PC-9 (cell line): Measurements from ENCODE around the gene CA5A. TPM values are rescaled to one million over a fixed set of nuclear protein-coding genes. Genes with fewer than 3 reads are reported as not detected.

Source experiments
- BruUV-seq: library from RNA; stranded (reverse); fragments of 400-500 nt; replicated peaks from 2 replicates; lab custom pipeline; 2021; lab: Mats Ljungman, UMichigan
- CTCF ChIA-PET: fragments of 300-600 bp; sonication (Branson Sonifier 250); formaldehyde crosslinking; loops from one replicate; lab custom pipeline; 2022; ENCODE audit warnings: antibody characterized with exemption; lab: Charles Lee
- POLR2A ChIA-PET: fragments of 300-600 bp; sonication (Branson Sonifier 250); formaldehyde crosslinking; loops from one replicate; lab custom pipeline; 2022; ENCODE audit warnings: antibody characterized with exemption; ENCODE audit not compliant: unreplicated experiment; lab: Charles Lee
- DNase-seq, 2 experiments: peaks; one replicate each; pipeline versions ENCODE4 v3.0.0 to v3.0.0-alpha.2; 2015 to 2022; ENCODE audit warnings: mixed read lengths in 1 of 2
- H2AFZ ChIP-seq: fragments of 200-600 bp; sonication (generic); 2 replicates; pipeline ENCODE4 v1.8.1; 2017; ENCODE audit warnings: antibody characterized with exemption
- H3F3A ChIP-seq: fragments of 200-600 bp; sonication (generic); 2 replicates; pipeline ENCODE4 v1.8.1; 2017; ENCODE audit warnings: antibody characterized with exemption, mild to moderate bottlenecking, low read depth; ENCODE audit not compliant: insufficient read depth
- H3K27ac ChIP-seq: fragments of 200-600 bp; sonication (generic); 2 replicates; pipeline ENCODE4 v1.6.1; 2016; ENCODE audit warnings: mixed run types
- H3K27me3 ChIP-seq: fragments of 200-600 bp; sonication (generic); 2 replicates; pipeline ENCODE4 v1.6.1; 2016; ENCODE audit warnings: low read depth, mixed run types; ENCODE audit not compliant: insufficient read depth
- H3K36me3 ChIP-seq: fragments of 200-600 bp; sonication (generic); 2 replicates; pipeline ENCODE4 v1.6.1; 2016; ENCODE audit warnings: low read depth, mixed run types
- H3K4me1 ChIP-seq: fragments of 200-600 bp; sonication (generic); replicated peaks from 2 replicates; pipeline ENCODE4 v1.6.1; 2016; ENCODE audit warnings: mixed run types; ENCODE audit not compliant: insufficient read depth
- H3K4me2 ChIP-seq: fragments of 200-600 bp; sonication (generic); 2 replicates; pipeline ENCODE4 v1.6.1; 2017; ENCODE audit warnings: mixed run types
- H3K4me3 ChIP-seq: fragments of 200-600 bp; sonication (generic); 2 replicates; pipeline ENCODE4 v1.6.1; 2016; ENCODE audit warnings: mixed run types
- H3K79me2 ChIP-seq: fragments of 200-600 bp; sonication (generic); 2 replicates; pipeline ENCODE4 v1.6.1; 2017; ENCODE audit warnings: low read depth, mixed run types
- H3K9me2 ChIP-seq: fragments of 200-600 bp; sonication (generic); 2 replicates; pipeline ENCODE4 v1.8.1; 2017; ENCODE audit warnings: mild to moderate bottlenecking; ENCODE audit not compliant: insufficient read depth
- H3K9me3 ChIP-seq: fragments of 200-600 bp; sonication (generic); 2 replicates; pipeline ENCODE4 v1.8.1; 2016; ENCODE audit warnings: low read depth; ENCODE audit not compliant: insufficient read depth
- H4K20me1 ChIP-seq: fragments of 200-600 bp; sonication (generic); 2 replicates; pipeline ENCODE4 v1.8.1; 2017; ENCODE audit not compliant: insufficient read depth
- CTCF ChIP-seq: fragments of 200-600 bp; sonication (generic); conservative IDR thresholded peaks from 2 replicates; pipeline ENCODE4 v1.6.1; 2017; ENCODE audit warnings: mixed run types, antibody characterized with exemption, mild to moderate bottlenecking, moderate library complexity
- EZH2 ChIP-seq: fragments of 200-600 bp; sonication (generic); IDR thresholded peaks from 2 replicates; pipeline ENCODE4 v1.8.0; 2017; ENCODE audit warnings: antibody characterized with exemption, low read depth
- intact Hi-C: fragments of 100-400 bp; cut with micrococcal nuclease; formaldehyde crosslinking; loops from one replicate; pipeline ENCODE4 v1.10.0; 2022; ENCODE audit not compliant: unreplicated experiment
- total RNA-seq: library from RNA; stranded (reverse); gene quantifications from 2 replicates; pipeline ENCODE4 v1.2.3, GENCODE V29; 2021

CA5A gene
- total RNA-seq, 1 experiment from 2014 or later: 0.26 TPM

DNA sequence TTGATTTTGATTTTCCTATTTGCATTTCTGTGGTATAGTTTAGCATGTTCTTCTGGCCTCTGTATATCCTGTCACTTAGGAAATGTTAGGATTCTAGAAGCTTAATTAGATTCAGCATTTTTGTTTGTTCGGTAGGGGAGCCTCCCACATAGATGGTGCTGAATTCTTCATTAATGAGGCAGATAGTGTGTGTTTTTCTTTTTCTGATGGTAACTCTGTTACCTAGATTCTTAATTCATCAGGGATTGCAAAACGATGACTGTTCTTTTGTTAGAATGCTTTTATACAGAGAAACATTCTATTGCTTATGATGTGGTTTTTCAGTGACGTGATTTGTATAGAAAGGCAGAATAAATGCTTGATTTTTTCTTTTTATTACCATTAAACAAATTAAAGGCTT lies 33.9 kb upstream of the CA5A start:
- Histone ChIP-seq H3K27me3 (no peaks in the 10 kb centered on the region), H3K27ac (no peak overlapping the region), H4K20me1 (no peaks in the 10 kb centered on the region), H3K4me3 (no peak overlapping the region), H3F3A (no peaks in the 10 kb centered on the region; the same call in 1 of the 2 replicates), H3K9me3 (peaks cover 4% of the 10 kb centered on the region; the same call in 1 of the 2 replicates), H3K9me2 (no peaks in the 10 kb centered on the region), H3K4me1 (no peaks in the 10 kb centered on the region), H3K36me3 (0 out of 2 replicates have a peak, but pooled peaks cover 7% of the 10 kb centered on the region), H3K4me2 (no peak overlapping the region), H3K79me2 (peaks cover 47% of the 10 kb centered on the region), H2AFZ (no peak overlapping the region)
- no peak for TF ChIP-seq EZH2
- TF ChIP-seq CTCF: no peak
- CTCF ChIA-PET: no interaction called here
- POLR2A ChIA-PET: no interaction called here
- BruUV-seq: no TSS peak
- intact Hi-C loops: no loop called here
- no peak for DNase-seq

DNA sequence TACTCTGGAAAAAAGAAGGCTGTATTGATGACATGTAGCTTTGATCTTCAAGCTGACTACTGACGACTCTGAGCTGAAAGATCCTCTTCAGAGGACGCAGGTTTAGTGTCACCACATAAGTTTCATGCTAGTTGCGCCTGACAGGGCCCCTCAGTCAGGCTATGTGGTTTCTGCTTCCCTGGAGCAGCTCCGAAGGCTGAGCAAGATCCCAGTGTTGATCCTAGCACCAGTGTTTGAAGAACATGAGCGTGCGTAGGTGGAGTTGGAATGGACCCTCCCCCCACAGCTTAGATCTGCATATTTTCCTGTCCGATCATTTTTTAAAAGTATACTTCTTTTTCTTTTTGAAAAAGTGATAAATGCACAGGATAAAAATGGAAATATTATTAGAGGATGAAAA lies 32.2 kb upstream of the CA5A start:
- intact Hi-C loops: no loop called here
- no TSS peak for BruUV-seq
- POLR2A ChIA-PET: no interaction called here
- 0 out of 2 replicates have a peak, but pooled peaks cover 7% of the 10 kb centered on the region for H3K36me3 ChIP-seq
- H4K20me1 ChIP-seq: no peaks in the 10 kb centered on the region
- no peak overlapping the region for H3K4me2 ChIP-seq
- no peak overlapping the region for H3K4me3 ChIP-seq
- no peak for DNase-seq
- H2AFZ ChIP-seq: no peak overlapping the region
- peaks cover 58% of the 10 kb centered on the region for H3K79me2 ChIP-seq
- H3K9me2 ChIP-seq: no peaks in the 10 kb centered on the region
- CTCF ChIA-PET: no interaction called here
- no peaks in the 10 kb centered on the region for H3K4me1 ChIP-seq
- peaks cover 4% of the 10 kb centered on the region; the same call in 1 of the 2 replicates for H3K9me3 ChIP-seq
- H3K27me3 ChIP-seq: no peaks in the 10 kb centered on the region
- H3F3A ChIP-seq: no peaks in the 10 kb centered on the region
- no peak overlapping the region for H3K27ac ChIP-seq
- TF ChIP-seq EZH2: no peak
- no peak for TF ChIP-seq CTCF

GRCh38 chr16:87966685-87967185 lies 30.4 kb upstream of the CA5A start:
- H3K4me3 ChIP-seq: no peak overlapping the region
- TF ChIP-seq EZH2: no peak
- TF ChIP-seq CTCF: no peak
- 0 out of 2 replicates have a peak, but pooled peaks cover 1% of the 10 kb centered on the region for H4K20me1 ChIP-seq
- H3K27me3 ChIP-seq: no peaks in the 10 kb centered on the region
- H2AFZ ChIP-seq: no peak overlapping the region
- intact Hi-C loops: no loop called here
- ChIA-PET CTCF (no interaction called here), POLR2A (no interaction called here)
- peaks cover 44% of the 10 kb centered on the region for H3K79me2 ChIP-seq
- H3K4me2 ChIP-seq: no peak overlapping the region
- H3K36me3 ChIP-seq: 0 out of 2 replicates have a peak, but pooled peaks cover 7% of the 10 kb centered on the region
- no peak for DNase-seq
- no peak overlapping the region for H3K27ac ChIP-seq
- H3K9me2 ChIP-seq: no peaks in the 10 kb centered on the region
- no TSS peak for BruUV-seq
- H3K9me3 ChIP-seq: peaks cover 4% of the 10 kb centered on the region; the same call in 1 of the 2 replicates
- H3K4me1 ChIP-seq: no peaks in the 10 kb centered on the region
- no peaks in the 10 kb centered on the region for H3F3A ChIP-seq
